ENCODE data around the gene GPN3.
A peak's percentile ranks its signal among the peaks of the same experiment; 100 is the strongest.

GPN3 gene

DNA sequence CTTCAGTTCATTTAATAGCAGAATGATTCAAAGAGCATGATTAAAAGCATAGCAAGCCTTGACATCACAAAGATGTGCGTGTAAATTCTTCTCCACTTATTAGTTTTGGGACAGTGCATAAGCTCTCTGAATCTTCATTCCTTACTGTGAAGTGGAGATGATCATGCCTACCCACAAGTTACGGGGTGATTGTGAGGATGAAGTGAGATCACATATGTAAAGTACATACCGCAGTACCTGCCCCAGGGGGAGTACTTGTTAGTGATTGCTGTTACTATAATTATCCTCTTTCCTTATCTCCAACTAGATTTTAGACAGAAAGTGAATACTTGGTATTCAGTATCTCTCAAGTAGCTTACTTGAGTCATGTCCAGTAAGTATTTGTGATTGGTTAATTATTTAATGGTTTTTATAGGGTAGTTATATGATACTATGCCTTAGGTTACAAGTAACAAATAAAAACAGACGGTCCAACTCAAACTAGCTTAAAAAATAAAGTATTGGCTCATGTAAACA, 40.1 kb upstream of the GPN3 start:
- TF ChIP-seq CEBPB (IDR thresholded peaks at IDR 0.05) (no peak), ZBTB7A (IDR thresholded peaks at IDR 0.05; ENCODE audit: low read depth) (no peak), CREB1 (IDR thresholded peaks at IDR 0.05; ENCODE audit: low read depth) (no peak), EGR1 (IDR thresholded peaks at IDR 0.05) (no peak), MAX (IDR thresholded peaks at IDR 0.05) (no peak)

DNA sequence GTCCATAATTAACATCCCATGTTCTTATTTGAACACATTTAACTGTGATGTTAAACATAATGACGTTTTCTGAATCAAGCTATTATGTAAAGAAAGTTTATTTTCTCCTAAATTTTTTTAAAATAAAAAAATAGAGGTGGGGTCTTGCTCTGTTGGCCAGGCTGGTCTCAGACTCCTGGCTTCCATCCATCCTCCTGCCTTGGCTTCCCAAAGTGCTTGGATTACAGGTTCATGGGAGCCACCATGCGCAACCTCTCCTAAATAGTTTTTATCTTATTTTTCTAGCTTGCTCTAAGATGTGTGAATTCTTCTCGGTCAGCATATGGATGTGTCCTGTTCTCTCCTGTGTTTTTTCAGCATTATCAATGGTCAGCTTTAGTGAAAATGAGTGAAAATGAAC, 37.3 kb upstream of the GPN3 start:
- TF ChIP-seq TCF12 (IDR thresholded peaks at IDR 0.05; ENCODE audit: low read depth) (no peak), EP300 (IDR thresholded peaks at IDR 0.05; ENCODE audit: borderline replicate concordance) (no peak), FOXM1 (IDR thresholded peaks at IDR 0.05; ENCODE audit: borderline replicate concordance, low read depth) (no peak), USF1 (IDR thresholded peaks at IDR 0.05) (no peak), RAD21 (IDR thresholded peaks at IDR 0.05; ENCODE audit: low read depth) (no peak), CREB1 (IDR thresholded peaks at IDR 0.05; ENCODE audit: low read depth) (no peak)
- TF ChIP-seq, protein P1, sequence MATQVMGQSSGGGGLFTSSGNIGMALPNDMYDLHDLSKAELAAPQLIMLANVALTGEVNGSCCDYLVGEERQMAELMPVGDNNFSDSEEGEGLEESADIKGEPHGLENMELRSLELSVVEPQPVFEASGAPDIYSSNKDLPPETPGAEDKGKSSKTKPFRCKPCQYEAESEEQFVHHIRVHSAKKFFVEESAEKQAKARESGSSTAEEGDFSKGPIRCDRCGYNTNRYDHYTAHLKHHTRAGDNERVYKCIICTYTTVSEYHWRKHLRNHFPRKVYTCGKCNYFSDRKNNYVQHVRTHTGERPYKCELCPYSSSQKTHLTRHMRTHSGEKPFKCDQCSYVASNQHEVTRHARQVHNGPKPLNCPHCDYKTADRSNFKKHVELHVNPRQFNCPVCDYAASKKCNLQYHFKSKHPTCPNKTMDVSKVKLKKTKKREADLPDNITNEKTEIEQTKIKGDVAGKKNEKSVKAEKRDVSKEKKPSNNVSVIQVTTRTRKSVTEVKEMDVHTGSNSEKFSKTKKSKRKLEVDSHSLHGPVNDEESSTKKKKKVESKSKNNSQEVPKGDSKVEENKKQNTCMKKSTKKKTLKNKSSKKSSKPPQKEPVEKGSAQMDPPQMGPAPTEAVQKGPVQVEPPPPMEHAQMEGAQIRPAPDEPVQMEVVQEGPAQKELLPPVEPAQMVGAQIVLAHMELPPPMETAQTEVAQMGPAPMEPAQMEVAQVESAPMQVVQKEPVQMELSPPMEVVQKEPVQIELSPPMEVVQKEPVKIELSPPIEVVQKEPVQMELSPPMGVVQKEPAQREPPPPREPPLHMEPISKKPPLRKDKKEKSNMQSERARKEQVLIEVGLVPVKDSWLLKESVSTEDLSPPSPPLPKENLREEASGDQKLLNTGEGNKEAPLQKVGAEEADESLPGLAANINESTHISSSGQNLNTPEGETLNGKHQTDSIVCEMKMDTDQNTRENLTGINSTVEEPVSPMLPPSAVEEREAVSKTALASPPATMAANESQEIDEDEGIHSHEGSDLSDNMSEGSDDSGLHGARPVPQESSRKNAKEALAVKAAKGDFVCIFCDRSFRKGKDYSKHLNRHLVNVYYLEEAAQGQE (IDR thresholded peaks at IDR 0.05; ENCODE audit: low read depth): no peak

- no peak for TF ChIP-seq CREB1 (IDR thresholded peaks at IDR 0.05; ENCODE audit: low read depth)
- no peak for TF ChIP-seq USF1 (IDR thresholded peaks at IDR 0.05)
- no peak for TF ChIP-seq YY1 (IDR thresholded peaks at IDR 0.05; ENCODE audit: low read depth)
- TF ChIP-seq CEBPB (IDR thresholded peaks at IDR 0.05): no peak
- no peak for TF ChIP-seq TAF1 (IDR thresholded peaks at IDR 0.05; ENCODE audit: low read depth)
- no peak for TF ChIP-seq MAX (IDR thresholded peaks at IDR 0.05)
- no peak for TF ChIP-seq RAD21 (IDR thresholded peaks at IDR 0.05; ENCODE audit: low read depth)
- TF ChIP-seq EP300 (IDR thresholded peaks at IDR 0.05; ENCODE audit: borderline replicate concordance): no peak
- no peak for TF ChIP-seq ZBTB7A (IDR thresholded peaks at IDR 0.05; ENCODE audit: low read depth)
- no peak for TF ChIP-seq TCF12 (IDR thresholded peaks at IDR 0.05; ENCODE audit: low read depth)
- TF ChIP-seq, protein P1 (IDR thresholded peaks at IDR 0.05; ENCODE audit: low read depth): no peak
- no peak for TF ChIP-seq NFIC (IDR thresholded peaks at IDR 0.05)
- no peak for TF ChIP-seq EGR1 (IDR thresholded peaks at IDR 0.05)
- TF ChIP-seq FOXM1 (IDR thresholded peaks at IDR 0.05; ENCODE audit: borderline replicate concordance, low read depth): no peak
Observed at GRCh38 chr12:110503432-110503831, 35.4 kb upstream of the GPN3 start.

DNA sequence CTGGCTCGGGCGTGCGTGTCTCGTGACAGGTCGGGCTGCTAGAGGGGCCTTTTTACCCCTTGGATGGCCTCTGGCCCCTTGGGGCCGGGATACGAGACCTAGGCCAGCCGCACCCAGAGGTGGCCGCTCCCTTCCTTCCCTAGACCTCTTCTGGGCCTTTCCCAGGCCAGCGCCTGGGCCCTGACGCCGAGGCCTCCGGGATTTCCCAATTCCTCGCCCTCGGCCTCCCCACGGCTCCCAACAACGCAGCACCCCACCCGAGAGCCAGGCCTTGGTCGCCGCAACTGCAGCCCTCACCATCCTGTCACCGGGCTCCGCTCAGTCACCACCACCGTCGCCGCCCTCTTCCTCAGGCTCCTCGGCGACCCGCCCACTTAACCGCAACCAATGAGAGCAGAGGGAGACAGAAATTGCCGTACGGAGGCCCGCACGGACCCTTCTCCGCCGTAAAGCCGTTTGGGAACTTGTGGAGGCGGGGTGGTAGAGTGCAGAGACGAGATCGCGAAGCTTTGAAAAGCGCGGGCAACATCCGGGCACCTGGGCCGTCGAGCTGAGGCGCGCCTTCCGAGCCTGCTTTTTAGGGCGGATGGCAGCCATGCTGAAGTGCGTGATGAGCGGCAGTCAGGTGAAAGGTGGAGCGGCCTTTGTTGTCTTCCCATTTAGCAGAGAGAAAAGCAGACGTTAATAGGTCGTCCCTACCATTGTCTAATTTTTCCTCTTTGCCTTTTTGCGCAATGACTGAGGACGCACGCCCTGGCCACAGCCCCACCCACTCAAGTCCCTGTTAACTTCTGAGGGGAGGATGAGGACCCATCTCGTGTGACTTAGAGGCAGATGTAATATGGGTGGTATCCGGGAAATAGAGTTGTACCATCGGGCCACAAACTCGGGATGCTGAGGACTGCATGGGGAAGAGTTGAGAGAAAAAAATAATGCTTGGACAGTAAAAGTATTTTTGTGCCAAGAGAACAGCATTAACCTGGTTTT, 34.0 kb upstream of the GPN3 start, which contains the start of the genes RAD9B and VPS29:
RAD9B (plus strand) TSS at position 580 of the 987 bp plus-strand sequence; CDS start at position 587, 7 bp downstream.
VPS29 (minus strand) TSS at position 360 of the 987 bp plus-strand sequence; CDS start at position 300, 60 bp downstream.
- TF ChIP-seq, protein P1 (IDR thresholded peaks at IDR 0.05; ENCODE audit: low read depth): no peak
- peak; percentile 32; the same call in 1 of the 2 replicates for TF ChIP-seq EP300 (IDR thresholded peaks at IDR 0.05; ENCODE audit: borderline replicate concordance)
- TF ChIP-seq TEAD4 (IDR thresholded peaks at IDR 0.05): peak; percentile 52; the same call in 1 of the 2 replicates
- no peak for TF ChIP-seq ZBTB7A (IDR thresholded peaks at IDR 0.05; ENCODE audit: low read depth)
- TF ChIP-seq EGR1 (IDR thresholded peaks at IDR 0.05): peak; percentile 47; the same call in 1 of the 2 replicates
- peak; percentile 49; the same call in 1 of the 2 replicates for TF ChIP-seq CEBPB (IDR thresholded peaks at IDR 0.05)
- no peak for TF ChIP-seq USF1 (IDR thresholded peaks at IDR 0.05)
- TF ChIP-seq TCF12 (IDR thresholded peaks at IDR 0.05; ENCODE audit: low read depth): peak; percentile 75
- no peak for TF ChIP-seq RAD21 (IDR thresholded peaks at IDR 0.05; ENCODE audit: low read depth)
- no peak for TF ChIP-seq NFIC (IDR thresholded peaks at IDR 0.05)
- TF ChIP-seq TAF1 (IDR thresholded peaks at IDR 0.05; ENCODE audit: low read depth): peak; percentile 75
- no peak for TF ChIP-seq CREB1 (IDR thresholded peaks at IDR 0.05; ENCODE audit: low read depth)
- TF ChIP-seq YY1 (IDR thresholded peaks at IDR 0.05; ENCODE audit: low read depth): peak; percentile 87
- peak; percentile 100 for TF ChIP-seq MAX (IDR thresholded peaks at IDR 0.05)
- 0 out of 2 replicates have a peak, but pooled peaks have one; percentile 62 for TF ChIP-seq FOXM1 (IDR thresholded peaks at IDR 0.05; ENCODE audit: borderline replicate concordance, low read depth)
